ENCODE data around the gene PSAT1. TPM values are rescaled to one million over a fixed set of nuclear protein-coding genes. Genes with fewer than 3 reads are reported as not detected.

Gene PSAT1
- total and polyA plus RNA-seq, 2 of the 4 experiments (the other 2 are of a cell fraction), result 77.2 to 88.4 TPM

DNA sequence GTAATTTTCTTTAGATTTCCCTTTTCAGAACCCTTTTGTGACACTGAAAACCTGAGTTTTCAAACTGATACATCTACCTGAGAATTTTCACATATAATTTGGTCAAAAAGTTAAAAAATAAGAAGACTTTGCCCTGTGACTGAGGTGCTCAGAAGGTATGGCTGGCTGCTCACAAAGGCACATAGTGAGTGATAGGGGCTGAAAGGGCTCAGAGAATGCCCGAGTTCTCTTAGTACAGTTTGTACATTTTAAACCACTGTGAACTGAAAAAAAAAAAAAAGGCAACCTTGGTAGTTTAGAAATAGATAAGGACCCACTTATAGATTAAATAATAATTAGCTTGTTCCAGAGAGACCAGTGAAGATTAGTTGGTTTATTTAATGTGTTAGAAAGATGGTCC, 18.1 kb upstream of the PSAT1 start:
- Histone ChIP-seq H3K4ac (ENCODE audit: low read depth, low read length) (no peak overlapping the region), H3K79me1 (ENCODE audit: low read depth in 1 of 2, low read length in 2 of 2) (no peaks in the 10 kb centered on the region), H3K23ac (ENCODE audit: low read depth, low read length) (no peak overlapping the region), H2AFZ (replicated peaks; ENCODE audit: low read length, poor library complexity) (no peak overlapping the region), H3K4me2 (ENCODE audit: low read depth, low read length) (peak overlapping the region; percentile 52), H3K56ac (ENCODE audit: extremely low read depth, insufficient read depth, low read length) (no peak overlapping the region), H3K9me3 (ENCODE audit: control insufficient read depth, insufficient read depth, low read length) (no peaks in the 10 kb centered on the region), H2BK20ac (ENCODE audit: low read depth, low read length) (no peak overlapping the region), H4K20me1 (ENCODE audit: insufficient read depth, low read length) (no peaks in the 10 kb centered on the region), H3K4me3 (ENCODE audit: insufficient read depth, low read depth, low read length) (no peak overlapping the region), H4K8ac (ENCODE audit: low read depth in 2 of 2, low read length in 2 of 2) (no peak overlapping the region), H2BK120ac (ENCODE audit: low read depth, low read length) (no peak overlapping the region), H2AK9ac (replicated peaks; ENCODE audit: low read depth, low read length, poor library complexity) (no peak overlapping the region), H4K91ac (ENCODE audit: insufficient read depth, low read depth, low read length) (no peak overlapping the region), H3K14ac (replicated peaks; ENCODE audit: low read depth, low read length) (no peak overlapping the region), H2BK5ac (ENCODE audit: low read depth, low read length, poor library complexity, severe bottlenecking) (no peak overlapping the region), H3K36me3 (ENCODE audit: control insufficient read depth, insufficient read depth, low read length) (no peaks in the 10 kb centered on the region), H2AK5ac (ENCODE audit: low read depth, low read length) (no peak overlapping the region), H3K27me3 (ENCODE audit: control insufficient read depth, insufficient read depth, low read length) (no peaks in the 10 kb centered on the region), H2BK15ac (ENCODE audit: low read depth, low read length) (no peak overlapping the region), H3K4me1 (ENCODE audit: control insufficient read depth, insufficient read depth, low read length) (peaks cover 8% of the 10 kb centered on the region), H4K5ac (ENCODE audit: low read depth, low read length) (no peak overlapping the region), H3K18ac (ENCODE audit: low read depth, low read length) (peak overlapping the region; percentile 80; the same call in 1 of the 2 replicates), H3K27ac (ENCODE audit: insufficient read depth, low read length) (peak overlapping the region; percentile 25; the same call in 1 of the 2 replicates), H3K9ac (ENCODE audit: low read depth, low read length) (no peak overlapping the region), H3K9me1 (ENCODE audit: insufficient read depth, low read length) (no peaks in the 10 kb centered on the region)
- in situ Hi-C loops (cut with MboI; ENCODE audit: low sequenced_read_pairs) (no loop called here), intact Hi-C loops (cut with micrococcal nuclease) (no loop called here), dilution Hi-C loops (cut with HindIII; ENCODE audit: low sequenced_read_pairs, unreplicated experiment) (no loop called here)
- no peak for ATAC-seq (ENCODE audit: low read depth)
- CTCF ChIA-PET, result interaction anchor here (0.6 kb wide), 1 partner anchor 1853 kb away, joined by 7 read pairs; no protein-coding TSS in a partner anchor
- POLR2A ChIA-PET (ENCODE audit: unreplicated experiment), result no interaction called here
- no peak for DNase-seq
- no CpG with 5 or more reads among the region's 1 CpG for WGBS, 2 experiments (ENCODE audit: extremely low coverage in 2 of 2, insufficient read length in 1 of 2)
- TF ChIP-seq USF2 (IDR thresholded peaks at IDR 0.05; ENCODE audit: low read depth, low read length) (no peak), CTCF (conservative IDR thresholded peaks at IDR 0.05; ENCODE audit: low read depth, low read length) (no peak), NFE2L2 (IDR thresholded peaks at IDR 0.05; ENCODE audit: low read depth, low read length) (no peak), CEBPB (IDR thresholded peaks at IDR 0.05; ENCODE audit: low read depth, low read length) (no peak), RFX5 (IDR thresholded peaks at IDR 0.05; ENCODE audit: low read depth, low read length) (no peak), CHD1 (IDR thresholded peaks at IDR 0.05; ENCODE audit: low read depth, low read length) (no peak)
- no TSS peak for BruUV-seq (replicated peaks)

Measured in IMR-90 (cell line).